Fibroblast of mammary gland (primary cell): ENCODE results near the gene C10orf105.

Experiments used
- DNase-seq: peaks from one replicate; pipeline ENCODE4 v3.0.0-alpha.2; 2010; ENCODE audit warnings: low read depth
- H3K4me3 ChIP-seq: 2 replicates; pipeline ENCODE4 v1.5.1; 2011; ENCODE audit warnings: low read depth, mild to moderate bottlenecking, low read length, moderate library complexity; ENCODE audit not compliant: control insufficient read depth
- TF ChIP-seq, protein P1 (sequence below): conservative IDR thresholded peaks from 2 replicates; pipeline ENCODE4 v1.5.1; 2011; ENCODE audit warnings: low read depth, low read length, inconsistent platforms; ENCODE audit not compliant: control insufficient read depth, insufficient read depth

Gene C10orf105

DNA sequence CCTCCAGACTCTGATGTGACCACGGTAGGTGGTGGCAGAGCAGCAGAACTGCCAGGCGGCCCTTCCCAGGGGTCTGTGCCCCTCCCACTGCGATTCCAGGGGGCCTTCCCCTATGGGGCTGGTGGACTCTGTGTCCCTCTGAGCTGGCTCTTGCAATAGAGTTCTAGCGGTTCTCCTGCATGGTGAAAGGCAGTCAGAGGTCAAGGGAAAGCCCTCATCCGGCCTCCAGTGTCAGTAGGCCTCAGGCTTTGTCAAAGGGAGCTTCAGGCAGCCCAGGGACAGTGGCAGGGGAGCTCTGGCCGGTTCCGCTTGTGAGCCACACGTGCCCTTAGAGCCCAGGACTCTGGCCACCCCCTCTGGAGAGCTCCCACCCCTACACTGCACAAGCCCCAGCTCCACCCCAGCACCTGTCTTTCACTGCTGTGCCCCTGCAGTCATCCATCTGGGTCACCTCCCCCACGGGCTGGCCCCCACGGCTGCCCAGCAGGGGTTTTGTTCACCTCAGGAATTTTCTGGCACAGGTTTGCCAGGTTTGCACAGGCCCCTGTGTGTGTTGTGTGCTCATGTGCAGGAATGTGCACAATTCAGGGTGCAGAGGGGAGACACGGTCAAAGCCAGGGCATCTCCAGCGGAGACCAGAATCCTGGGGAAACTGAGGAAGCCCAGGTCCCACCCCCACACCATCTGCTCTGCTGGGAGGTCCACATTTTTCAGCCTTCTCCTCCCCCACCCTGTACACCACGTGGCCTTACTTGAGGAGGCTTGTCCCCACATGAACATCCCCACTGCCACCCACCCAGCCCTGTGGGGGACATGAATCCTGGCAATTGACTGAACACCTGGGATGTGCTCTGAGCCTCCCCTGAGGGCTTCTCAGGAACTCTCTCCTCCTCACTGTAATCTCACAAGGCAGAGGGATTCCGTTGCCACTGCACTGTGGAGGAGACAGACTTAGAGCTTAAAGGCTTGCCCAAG is 23.8 kb downstream of the C10orf105 start:
- TF ChIP-seq, protein P1, sequence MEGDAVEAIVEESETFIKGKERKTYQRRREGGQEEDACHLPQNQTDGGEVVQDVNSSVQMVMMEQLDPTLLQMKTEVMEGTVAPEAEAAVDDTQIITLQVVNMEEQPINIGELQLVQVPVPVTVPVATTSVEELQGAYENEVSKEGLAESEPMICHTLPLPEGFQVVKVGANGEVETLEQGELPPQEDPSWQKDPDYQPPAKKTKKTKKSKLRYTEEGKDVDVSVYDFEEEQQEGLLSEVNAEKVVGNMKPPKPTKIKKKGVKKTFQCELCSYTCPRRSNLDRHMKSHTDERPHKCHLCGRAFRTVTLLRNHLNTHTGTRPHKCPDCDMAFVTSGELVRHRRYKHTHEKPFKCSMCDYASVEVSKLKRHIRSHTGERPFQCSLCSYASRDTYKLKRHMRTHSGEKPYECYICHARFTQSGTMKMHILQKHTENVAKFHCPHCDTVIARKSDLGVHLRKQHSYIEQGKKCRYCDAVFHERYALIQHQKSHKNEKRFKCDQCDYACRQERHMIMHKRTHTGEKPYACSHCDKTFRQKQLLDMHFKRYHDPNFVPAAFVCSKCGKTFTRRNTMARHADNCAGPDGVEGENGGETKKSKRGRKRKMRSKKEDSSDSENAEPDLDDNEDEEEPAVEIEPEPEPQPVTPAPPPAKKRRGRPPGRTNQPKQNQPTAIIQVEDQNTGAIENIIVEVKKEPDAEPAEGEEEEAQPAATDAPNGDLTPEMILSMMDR: no peak
- no peak for DNase-seq
- H3K4me3 ChIP-seq: no peak overlapping the region

DNA sequence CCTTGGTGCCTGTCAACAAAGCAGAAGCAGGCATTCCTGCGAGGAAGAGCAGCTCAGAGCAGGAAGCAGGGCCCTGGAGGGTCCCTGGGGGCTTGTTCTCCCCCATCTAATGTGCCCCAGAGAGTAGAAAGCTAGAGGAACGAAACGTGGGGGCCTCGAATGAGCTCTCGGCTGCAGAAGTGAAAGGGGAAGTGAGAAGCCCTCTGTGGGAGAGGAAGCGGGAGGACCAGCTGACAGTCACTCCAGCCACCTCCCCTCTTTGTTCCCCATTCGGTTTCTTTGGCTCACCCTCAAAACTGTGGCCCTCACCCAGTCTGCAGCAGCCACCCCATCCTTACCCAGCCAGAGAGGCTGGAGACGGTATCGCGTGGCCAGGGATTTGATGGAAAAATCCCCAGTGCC is 25.0 kb downstream of the C10orf105 start:
- H3K4me3 ChIP-seq: no peak overlapping the region
- DNase-seq: no peak

DNA sequence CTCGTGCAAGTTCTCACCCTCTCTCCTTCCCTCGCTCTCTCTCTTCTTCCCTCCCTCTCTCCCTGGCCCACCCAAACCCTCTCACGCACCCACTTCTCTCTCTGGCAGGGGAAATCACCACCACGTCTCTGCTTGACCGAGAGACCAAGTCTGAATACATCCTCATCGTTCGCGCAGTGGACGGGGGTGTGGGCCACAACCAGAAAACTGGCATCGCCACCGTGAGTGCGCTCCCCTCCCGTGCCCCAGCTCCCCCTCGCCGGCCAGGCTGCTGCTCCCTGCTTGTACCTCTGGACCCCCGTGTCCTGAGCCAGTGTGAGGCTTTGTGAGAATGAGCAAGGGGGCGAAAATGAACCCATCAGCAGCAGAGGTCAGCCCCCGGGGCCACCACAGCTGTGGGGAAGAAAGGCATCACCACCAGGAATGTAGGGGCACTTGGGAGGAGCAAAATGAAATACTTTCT is 25.5 kb downstream of the C10orf105 start:
- H3K4me3 ChIP-seq: no peak overlapping the region
- TF ChIP-seq, protein P1: no peak
- no peak for DNase-seq

More for the DNA sequence above, 25.0 kb downstream of the C10orf105 start:
- TF ChIP-seq, protein P1: no peak

DNA sequence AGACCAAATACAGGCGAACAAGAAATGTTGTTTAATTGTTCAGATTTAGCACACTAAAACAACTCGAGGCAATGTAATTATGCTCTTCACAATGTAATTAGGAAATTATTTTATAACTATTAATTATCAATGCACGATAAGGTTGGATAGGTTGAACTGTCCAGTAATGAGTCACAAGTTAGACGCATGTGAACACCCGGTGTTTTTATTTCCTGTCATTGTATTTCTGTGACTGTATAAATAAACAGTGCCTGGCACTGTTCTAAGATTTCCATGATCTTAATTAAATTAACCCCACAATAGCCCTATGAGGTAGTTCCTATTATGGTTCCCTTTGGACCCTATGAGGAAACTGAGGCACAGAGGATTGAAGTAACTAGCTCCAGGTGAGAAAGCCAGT is 26.2 kb downstream of the C10orf105 start:
- no peak for DNase-seq
- H3K4me3 ChIP-seq: no peak overlapping the region
- TF ChIP-seq, protein P1: no peak

DNA sequence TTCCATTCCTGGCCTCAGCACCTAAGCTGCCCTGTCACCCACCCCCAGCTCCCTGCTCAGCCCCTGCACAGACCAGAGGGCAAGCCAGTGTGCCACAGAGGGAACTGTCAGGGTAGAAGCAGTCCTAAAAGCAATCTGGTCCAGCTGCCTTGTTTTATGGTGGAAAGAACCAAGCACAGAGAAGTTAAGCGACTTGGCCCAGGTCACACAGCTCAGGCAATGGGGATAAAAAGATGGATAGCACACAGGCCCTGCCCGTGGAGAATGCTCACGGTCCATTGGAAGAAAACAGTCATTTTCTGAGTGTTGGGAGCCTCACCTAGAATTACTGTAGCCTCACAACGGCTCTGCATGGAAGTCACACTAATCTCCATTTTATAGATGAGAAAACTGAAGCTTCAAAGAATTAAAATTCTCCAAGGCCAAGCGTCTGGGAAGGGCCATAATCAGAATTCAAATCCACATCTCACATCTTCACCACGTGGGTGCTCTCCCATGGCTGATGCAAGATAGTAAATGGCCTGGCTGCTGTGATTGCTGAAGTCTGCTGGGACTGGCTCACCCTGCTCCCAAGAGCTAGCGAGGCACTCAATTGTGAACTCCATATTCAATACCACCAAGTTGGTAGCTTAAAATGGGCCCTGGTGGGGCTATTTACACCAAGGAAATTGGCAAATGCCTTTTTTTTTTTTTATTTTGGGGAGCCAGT is 26.8 kb downstream of the C10orf105 start:
- TF ChIP-seq, protein P1: no peak
- no peak for DNase-seq
- no peak overlapping the region for H3K4me3 ChIP-seq

DNA sequence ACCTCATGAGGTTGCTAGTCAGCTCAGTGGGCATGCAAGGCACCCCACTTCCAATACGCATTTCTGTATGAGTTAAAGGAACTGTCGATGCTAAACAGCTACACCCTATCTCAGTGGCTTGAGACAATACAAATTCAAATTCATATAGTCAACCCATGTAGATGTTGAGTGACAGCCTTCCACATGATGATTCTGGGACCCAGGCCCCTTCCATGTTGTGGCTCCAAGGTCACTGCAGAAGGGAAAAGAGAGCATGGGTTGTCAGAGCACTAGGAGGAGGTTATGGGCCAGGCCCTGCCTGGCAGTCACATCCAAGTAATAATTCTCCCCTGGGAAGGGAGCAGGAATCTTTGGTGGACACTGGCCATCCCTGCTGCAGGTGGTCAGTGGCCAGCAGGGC is 28.2 kb downstream of the C10orf105 start:
- DNase-seq: no peak
- no peak overlapping the region for H3K4me3 ChIP-seq
- TF ChIP-seq, protein P1: no peak
